Cardiac muscle cell (in vitro differentiated cells and primary cell): Measurements from ENCODE around the gene KLHL3. TPM values are rescaled to one million over a fixed set of nuclear protein-coding genes. Genes with fewer than 3 reads are reported as not detected.

ENCODE experiments used
- DNase-seq, 2 donors: peaks; one replicate each; pipeline versions ENCODE4 v3.0.0 to v3.0.0-alpha.2; 2010 to 2017; ENCODE audit warnings: low read depth in 1 of 2, low spot score in 1 of 2
- H3K27ac ChIP-seq: fragments of 200-600 bp; sonication (generic); 2 replicates; pipeline ENCODE4 v1.5.1; 2016
- H3K27me3 ChIP-seq: fragments of 200-600 bp; sonication (generic); 2 replicates; pipeline ENCODE4 v1.6.0; 2016; ENCODE audit warnings: control low read depth
- H3K36me3 ChIP-seq: fragments of 200-600 bp; sonication (generic); 2 replicates; pipeline ENCODE4 v1.5.1; 2016; ENCODE audit warnings: control low read depth
- H3K4me1 ChIP-seq: fragments of 200-600 bp; sonication (generic); 2 replicates; pipeline ENCODE4 v1.8.1; 2017; ENCODE audit warnings: low read depth, mild to moderate bottlenecking, mixed run types
- H3K4me3 ChIP-seq: fragments of 200-600 bp; sonication (generic); 2 replicates; pipeline ENCODE4 v1.5.1; 2016; ENCODE audit warnings: mild to moderate bottlenecking
- H3K9me3 ChIP-seq: fragments of 200-600 bp; sonication (generic); 2 replicates; pipeline ENCODE4 v1.5.1; 2017; ENCODE audit warnings: low read depth, mild to moderate bottlenecking, control low read depth
- CTCF ChIP-seq: IDR thresholded peaks from 2 replicates; pipeline ENCODE4 v1.5.1; 2012; ENCODE audit warnings: low read depth, mild to moderate bottlenecking, low read length
- polyA plus RNA-seq: library from polyadenylated mRNA; unstranded; fragments of >200 nt; fragmentation: Nextera tagmentation; extraction: Ambion mirVana; gene quantifications from 2 replicates; pipeline ENCODE4 v1.2.1, GENCODE V29; 2016
- total RNA-seq: library from RNA; depleted of rRNA; stranded (reverse); fragments of >200 nt; gene quantifications from 2 replicates; pipeline ENCODE4 v1.2.3, GENCODE V29; 2016

The KLHL3 gene
- total and polyA plus RNA-seq, 2 experiments from 2014 or later, result 11.4 to 16.8 TPM

- no peaks in the 10 kb centered on the region for H3K27me3 ChIP-seq
- H3K9me3 ChIP-seq, result no peaks in the 10 kb centered on the region
- DNase-seq, result no peak
- no peak overlapping the region for H3K4me3 ChIP-seq
- no peak overlapping the region for H3K27ac ChIP-seq
- no peak for TF ChIP-seq CTCF
- H3K4me1 ChIP-seq, result no peaks in the 10 kb centered on the region
- no peaks in the 10 kb centered on the region for H3K36me3 ChIP-seq
Measured at GRCh38 chr5:137714494-137714893, 21.4 kb downstream of the KLHL3 start.

GRCh38 chr5:137712139-137712667, 23.7 kb downstream of the KLHL3 start:
- Histone ChIP-seq H3K36me3 (no peaks in the 10 kb centered on the region), H3K4me3 (no peak overlapping the region), H3K9me3 (no peaks in the 10 kb centered on the region), H3K4me1 (no peaks in the 10 kb centered on the region), H3K27me3 (no peaks in the 10 kb centered on the region), H3K27ac (no peak overlapping the region)
- no peak for TF ChIP-seq CTCF
- peak in 1 of 2 donors; percentile 54 for DNase-seq

GRCh38 chr5:137710086-137710485, 25.8 kb downstream of the KLHL3 start:
- no peaks in the 10 kb centered on the region for H3K9me3 ChIP-seq
- H3K4me3 ChIP-seq, result no peak overlapping the region
- TF ChIP-seq CTCF, result no peak
- H3K4me1 ChIP-seq, result no peaks in the 10 kb centered on the region
- peak in 1 of 2 donors; percentile 43 for DNase-seq
- no peaks in the 10 kb centered on the region for H3K27me3 ChIP-seq
- H3K36me3 ChIP-seq, result peaks cover 7% of the 10 kb centered on the region
- H3K27ac ChIP-seq, result no peak overlapping the region

- Histone ChIP-seq H3K27me3 (no peaks in the 10 kb centered on the region), H3K36me3 (peaks cover 7% of the 10 kb centered on the region), H3K4me3 (no peak overlapping the region), H3K4me1 (no peaks in the 10 kb centered on the region), H3K27ac (no peak overlapping the region), H3K9me3 (no peaks in the 10 kb centered on the region)
- no peak for TF ChIP-seq CTCF
- DNase-seq, result no peak
Measured at GRCh38 chr5:137708796-137709559, 26.9 kb downstream of the KLHL3 start.

GRCh38 chr5:137708062-137708461, 27.8 kb downstream of the KLHL3 start:
- TF ChIP-seq CTCF, result no peak

More at GRCh38 chr5:137708062-137708461, 27.8 kb downstream of the KLHL3 start:
- no peaks in the 10 kb centered on the region for H3K4me1 ChIP-seq
- no peak overlapping the region for H3K4me3 ChIP-seq
- DNase-seq, result no peak
- H3K27me3 ChIP-seq, result no peaks in the 10 kb centered on the region
- H3K9me3 ChIP-seq, result no peaks in the 10 kb centered on the region
- H3K36me3 ChIP-seq, result peaks cover 7% of the 10 kb centered on the region
- H3K27ac ChIP-seq, result no peak overlapping the region
